ENCODE measurements around the gene NKX1-1.

DNA sequence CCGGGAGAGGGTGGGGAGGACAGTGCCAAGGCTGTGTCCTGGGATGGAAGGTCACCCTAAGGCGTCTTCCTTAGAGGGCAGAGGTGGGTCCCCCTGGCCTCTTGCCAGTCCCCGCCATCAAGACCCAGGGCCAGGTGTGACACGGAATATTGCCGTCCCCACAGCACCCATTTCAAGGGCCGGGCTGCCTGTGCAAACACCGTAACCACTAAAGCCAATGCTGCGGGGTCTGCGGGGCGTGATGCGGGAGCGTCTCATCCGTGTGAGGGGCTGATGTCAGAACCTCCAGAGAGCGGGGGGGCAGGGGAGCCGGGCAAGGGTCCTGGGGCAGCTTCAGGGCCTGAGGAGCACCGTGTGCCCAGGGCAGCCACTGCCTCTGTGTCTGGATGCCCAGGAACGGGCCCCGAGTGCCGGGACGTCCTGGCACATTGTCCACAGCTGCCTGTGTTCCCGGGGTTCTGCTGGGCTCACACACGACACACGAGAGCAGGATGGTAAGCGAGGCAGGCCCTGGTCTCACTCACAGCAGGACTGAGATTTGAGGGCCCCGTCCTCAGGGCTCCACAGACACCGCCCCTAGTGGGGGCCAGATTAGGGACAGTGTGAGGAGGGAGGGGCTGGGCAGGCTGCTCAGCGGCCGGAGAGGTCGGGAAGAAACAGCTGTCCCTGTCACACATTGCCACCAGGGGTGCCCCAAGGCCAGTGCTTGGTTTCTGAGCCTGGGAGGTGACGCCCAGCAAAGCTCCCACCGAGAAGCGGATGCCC, 29.2 kb downstream of the NKX1-1 start:
- TF ChIP-seq, protein P1, sequence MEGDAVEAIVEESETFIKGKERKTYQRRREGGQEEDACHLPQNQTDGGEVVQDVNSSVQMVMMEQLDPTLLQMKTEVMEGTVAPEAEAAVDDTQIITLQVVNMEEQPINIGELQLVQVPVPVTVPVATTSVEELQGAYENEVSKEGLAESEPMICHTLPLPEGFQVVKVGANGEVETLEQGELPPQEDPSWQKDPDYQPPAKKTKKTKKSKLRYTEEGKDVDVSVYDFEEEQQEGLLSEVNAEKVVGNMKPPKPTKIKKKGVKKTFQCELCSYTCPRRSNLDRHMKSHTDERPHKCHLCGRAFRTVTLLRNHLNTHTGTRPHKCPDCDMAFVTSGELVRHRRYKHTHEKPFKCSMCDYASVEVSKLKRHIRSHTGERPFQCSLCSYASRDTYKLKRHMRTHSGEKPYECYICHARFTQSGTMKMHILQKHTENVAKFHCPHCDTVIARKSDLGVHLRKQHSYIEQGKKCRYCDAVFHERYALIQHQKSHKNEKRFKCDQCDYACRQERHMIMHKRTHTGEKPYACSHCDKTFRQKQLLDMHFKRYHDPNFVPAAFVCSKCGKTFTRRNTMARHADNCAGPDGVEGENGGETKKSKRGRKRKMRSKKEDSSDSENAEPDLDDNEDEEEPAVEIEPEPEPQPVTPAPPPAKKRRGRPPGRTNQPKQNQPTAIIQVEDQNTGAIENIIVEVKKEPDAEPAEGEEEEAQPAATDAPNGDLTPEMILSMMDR (optimal IDR thresholded peaks at IDR 0.05 in 1 of 3, IDR thresholded peaks at IDR 0.05 in 1 of 3, conservative IDR thresholded peaks at IDR 0.05 in 1 of 3; ENCODE audit: extremely low read depth in 1 of 3, insufficient read depth in 2 of 3, low read length in 3 of 3): no peak
- TF ChIP-seq EZH2 (IDR thresholded peaks at IDR 0.05; ENCODE audit: low read length): no peak
